DOHH2 (cell line): ENCODE measurements around the gene JUNB.

Experiments
- H3F3A ChIP-seq: fragments of 200-600 bp; sonication (generic), shearing (Covaris generic); 2 replicates; pipeline ENCODE4 v1.6.0; 2016; ENCODE audit warnings: antibody characterized with exemption, mild to moderate bottlenecking; ENCODE audit not compliant: control insufficient read depth, insufficient read depth
- H3K27ac ChIP-seq: fragments of 200-600 bp; sonication (generic); 2 replicates; pipeline ENCODE4 v1.5.1; 2014; ENCODE audit warnings: low read depth, mild to moderate bottlenecking, low read length, moderate library complexity
- H3K27me3 ChIP-seq: fragments of 200-600 bp; sonication (generic); 2 replicates; pipeline ENCODE4 v1.6.1; 2014; ENCODE audit warnings: mild to moderate bottlenecking, low read length, mixed read lengths; ENCODE audit not compliant: control insufficient read depth
- H3K36me3 ChIP-seq: fragments of 200-600 bp; sonication (generic); 2 replicates; pipeline ENCODE4 v1.6.1; 2014; ENCODE audit warnings: mild to moderate bottlenecking, low read length, moderate library complexity, mixed read lengths; ENCODE audit not compliant: control insufficient read depth
- H3K4me1 ChIP-seq: fragments of 200-600 bp; sonication (generic); 2 replicates; pipeline ENCODE4 v1.6.1; 2014; ENCODE audit warnings: mild to moderate bottlenecking, low read length, mixed read lengths; ENCODE audit not compliant: control insufficient read depth
- H3K4me2 ChIP-seq: fragments of 200-600 bp; sonication (generic); 2 replicates; pipeline ENCODE4 v1.6.0; 2014; ENCODE audit warnings: mild to moderate bottlenecking, low read length, moderate library complexity
- H3K4me3 ChIP-seq: fragments of 200-600 bp; sonication (generic); 2 replicates; pipeline ENCODE4 v1.5.1; 2014; ENCODE audit warnings: mild to moderate bottlenecking, low read length, mixed read lengths
- H3K79me2 ChIP-seq: fragments of 200-600 bp; sonication (generic); 2 replicates; pipeline ENCODE4 v1.6.1; 2014; ENCODE audit warnings: mild to moderate bottlenecking, low read length, mixed read lengths; ENCODE audit not compliant: control insufficient read depth
- H3K9me2 ChIP-seq: fragments of 200-600 bp; sonication (generic); replicated peaks from 2 replicates; pipeline ENCODE4 v1.6.1; 2014; ENCODE audit warnings: mild to moderate bottlenecking, low read length, mixed read lengths; ENCODE audit not compliant: control insufficient read depth
- H3K9me3 ChIP-seq: fragments of 200-600 bp; sonication (generic); 2 replicates; pipeline ENCODE4 v1.6.1; 2014; ENCODE audit warnings: antibody characterized with exemption, low read length, mixed read lengths; ENCODE audit not compliant: control insufficient read depth, insufficient read depth
- H4K20me1 ChIP-seq: fragments of 200-600 bp; sonication (generic); 2 replicates; pipeline ENCODE4 v1.6.0; 2014; ENCODE audit warnings: low read depth, mild to moderate bottlenecking, antibody characterized with exemption, low read length, moderate library complexity; ENCODE audit not compliant: control insufficient read depth, insufficient read depth
- CTCF ChIP-seq: fragments of 200-600 bp; sonication (generic); IDR thresholded peaks from one replicate; pipeline ENCODE4 v1.5.1; 2014; ENCODE audit warnings: antibody characterized with exemption, mild to moderate bottlenecking, low read depth, low read length; ENCODE audit not compliant: poor library complexity, severe bottlenecking
- EZH2phosphoT487 ChIP-seq: fragments of 200-600 bp; sonication (generic); IDR thresholded peaks from 2 replicates; pipeline ENCODE4 v1.6.1; 2017; ENCODE audit warnings: borderline replicate concordance, mild to moderate bottlenecking, antibody characterized with exemption, low read length, moderate library complexity, mixed read lengths

Gene JUNB

GRCh38 chr19:12749938-12750521 lies 41.3 kb upstream of the JUNB start:
- H3K9me3 ChIP-seq, result no peaks in the 10 kb centered on the region
- H3K4me2 ChIP-seq, result peak overlapping the region; percentile 16; the same call in 1 of the 2 replicates
- peaks cover 30% of the 10 kb centered on the region for H3K36me3 ChIP-seq
- H3F3A ChIP-seq, result no peaks in the 10 kb centered on the region
- peaks cover 10% of the 10 kb centered on the region for H3K4me1 ChIP-seq
- no peaks in the 10 kb centered on the region for H4K20me1 ChIP-seq
- H3K9me2 ChIP-seq, result no peaks in the 10 kb centered on the region
- H3K27ac ChIP-seq, result no peak overlapping the region
- no peak overlapping the region for H3K4me3 ChIP-seq
- TF ChIP-seq CTCF, result no peak
- no peak for TF ChIP-seq EZH2phosphoT487
- peaks cover 26% of the 10 kb centered on the region for H3K27me3 ChIP-seq
- H3K79me2 ChIP-seq, result no peaks in the 10 kb centered on the region

DNA sequence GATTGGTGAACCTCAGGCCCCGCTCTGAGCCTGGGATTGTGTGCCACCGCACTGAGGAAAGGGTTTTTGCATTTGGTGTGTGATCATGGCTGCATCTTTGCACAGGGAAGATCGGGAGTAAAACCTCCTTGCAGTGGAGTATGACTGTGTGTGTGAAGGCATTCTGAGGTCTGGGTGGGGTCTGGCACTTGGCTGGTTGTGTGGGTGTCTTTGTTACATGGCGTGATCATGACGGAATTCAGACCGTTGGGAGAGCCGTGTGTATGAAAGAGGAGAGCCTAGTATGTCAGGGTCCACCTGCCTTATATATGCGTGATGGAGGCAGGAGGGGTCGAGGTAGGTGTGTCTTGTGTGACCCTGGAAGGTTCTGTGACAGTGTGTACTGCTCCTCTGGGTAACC lies 40.4 kb upstream of the JUNB start:
- Histone ChIP-seq H3K27me3 (peaks cover 26% of the 10 kb centered on the region), H3K79me2 (no peaks in the 10 kb centered on the region), H3K4me1 (peaks cover 10% of the 10 kb centered on the region), H3K4me3 (no peak overlapping the region), H3K36me3 (peaks cover 21% of the 10 kb centered on the region), H3K9me2 (no peaks in the 10 kb centered on the region), H3F3A (no peaks in the 10 kb centered on the region), H3K9me3 (no peaks in the 10 kb centered on the region), H4K20me1 (no peaks in the 10 kb centered on the region), H3K4me2 (no peak overlapping the region), H3K27ac (no peak overlapping the region)
- TF ChIP-seq CTCF (no peak), EZH2phosphoT487 (no peak)

GRCh38 chr19:12751635-12752034 lies 39.7 kb upstream of the JUNB start, which contains the start of gene BEST2:
Gene BEST2 (plus strand): TSS chr19:12751791. CDS start chr19:12752593, 802 bp downstream.
- peaks cover 14% of the 10 kb centered on the region for H3K36me3 ChIP-seq
- H3K27me3 ChIP-seq, result peaks cover 26% of the 10 kb centered on the region
- H3K79me2 ChIP-seq, result no peaks in the 10 kb centered on the region
- peaks cover 10% of the 10 kb centered on the region for H3K4me1 ChIP-seq
- H3K4me2 ChIP-seq, result no peak within 1 kb of the TSS
- H3K4me3 ChIP-seq, result no peak within 1 kb of the TSS
- H3K27ac ChIP-seq, result no peak within 1 kb of the TSS
- no peaks in the 10 kb centered on the region for H4K20me1 ChIP-seq
- H3K9me3 ChIP-seq, result no peaks in the 10 kb centered on the region
- no peaks in the 10 kb centered on the region for H3K9me2 ChIP-seq
- no peak for TF ChIP-seq EZH2phosphoT487
- TF ChIP-seq CTCF, result no peak
- H3F3A ChIP-seq, result no peaks in the 10 kb centered on the region
